Bone marrow (tissue), 2 donors: ENCODE results near the gene GREM1.

Experiments used
- DNase-seq, 2 donors: peaks; one replicate each; lab custom pipeline; 2025; lab: John Stamatoyannopoulos, UW

The GREM1 gene

GRCh38 chr15:32717426-32718226, at the start of gene GREM1:
GREM1 (plus strand) TSS chr15:32718004; CDS start chr15:32730691, 12,687 bp downstream.
- DNase-seq, result no peak

DNA sequence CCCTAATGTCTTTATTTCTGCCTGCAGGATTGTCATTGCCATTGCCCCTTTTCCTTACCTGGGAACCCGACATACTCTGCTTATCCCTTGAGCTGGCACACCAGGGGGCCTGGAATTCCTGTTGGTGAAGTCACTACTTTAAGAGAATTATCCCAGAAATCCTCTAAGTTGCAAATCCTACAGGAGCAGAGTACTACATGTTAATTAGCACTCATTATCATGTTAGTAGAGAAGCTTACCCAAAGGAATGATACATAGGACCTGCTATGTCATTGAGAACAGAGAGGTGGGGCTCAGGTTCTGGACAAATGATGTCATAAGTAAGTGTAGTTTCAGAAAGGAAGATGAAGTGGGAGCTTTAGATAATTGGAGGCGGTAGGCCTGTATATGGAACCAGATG, 48.9 kb upstream of the GREM1 start:
- no peak for DNase-seq

GRCh38 chr15:32669896-32670611, 47.8 kb upstream of the GREM1 start:
- no peak for DNase-seq

- DNase-seq, result no peak
Measured at GRCh38 chr15:32670623-32671022, 47.2 kb upstream of the GREM1 start.

DNA sequence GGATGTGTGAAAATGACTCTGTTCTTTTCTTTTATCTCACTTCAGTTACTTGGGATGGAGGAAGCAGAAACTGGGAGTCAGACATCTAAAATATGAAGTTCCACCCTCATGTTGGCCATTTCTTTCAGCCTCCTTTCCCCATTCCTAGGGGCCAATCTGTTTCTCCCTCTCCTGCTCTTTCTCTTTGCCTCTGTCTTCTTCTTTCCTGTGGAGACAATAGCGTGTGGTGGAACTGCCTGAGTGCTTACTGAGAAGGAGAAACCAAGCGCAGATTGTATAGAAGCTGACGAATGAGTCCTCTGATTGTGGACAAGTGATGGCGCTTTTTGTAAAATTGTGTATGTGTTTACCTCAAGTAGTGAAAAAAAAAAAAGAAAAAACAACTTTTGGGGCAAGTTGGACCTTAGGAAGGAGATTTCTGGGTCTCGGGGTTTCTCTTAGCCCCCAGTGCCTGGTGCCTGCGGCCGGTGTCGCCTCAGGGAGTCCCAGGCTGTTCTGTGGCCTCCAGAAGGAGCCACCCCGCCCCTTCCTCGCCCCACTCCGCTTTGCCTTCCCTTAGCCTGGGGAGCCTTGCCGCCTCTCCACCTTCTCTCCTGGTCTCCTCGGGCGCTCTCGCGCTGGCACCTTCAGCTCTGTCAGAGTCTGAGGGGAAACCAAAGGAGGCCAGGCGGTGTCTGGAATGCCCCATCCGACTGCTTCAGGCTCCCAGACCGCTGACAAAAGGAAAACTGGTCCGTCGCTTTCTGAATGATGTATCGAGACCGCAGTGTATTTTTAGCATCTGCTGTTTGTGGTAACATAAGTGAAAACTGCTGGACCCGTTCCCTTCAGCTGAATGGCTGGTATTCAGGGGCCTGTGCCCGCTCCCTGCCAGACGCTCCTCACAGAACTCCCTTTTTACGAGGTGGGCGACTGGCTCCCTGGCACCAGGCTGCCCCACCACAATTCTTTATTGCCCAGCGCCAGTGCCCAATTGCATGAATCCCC, 46.2 kb upstream of the GREM1 start:
- no peak for DNase-seq

DNA sequence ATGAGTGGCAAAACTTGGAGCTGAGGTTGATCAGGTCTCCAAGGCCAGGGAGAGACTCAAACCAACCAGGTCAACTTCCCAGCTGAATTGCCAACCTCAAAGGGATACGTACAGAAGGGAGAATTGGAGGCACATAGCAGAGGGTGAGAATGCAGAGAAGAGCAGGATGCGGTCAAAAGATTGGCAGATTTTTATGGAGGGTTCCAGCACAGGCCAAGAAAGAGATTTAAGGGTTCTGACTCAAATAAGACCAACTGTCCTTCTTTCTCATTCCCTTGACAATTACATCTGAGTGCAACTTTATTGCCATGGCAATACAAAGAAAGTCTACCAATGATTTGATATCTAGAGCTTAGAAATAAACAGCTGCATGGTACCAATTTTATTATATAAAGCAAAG, 43.1 kb upstream of the GREM1 start:
- DNase-seq, result no peak

GRCh38 chr15:32675466-32675865, 42.3 kb upstream of the GREM1 start:
- DNase-seq, result no peak

DNA sequence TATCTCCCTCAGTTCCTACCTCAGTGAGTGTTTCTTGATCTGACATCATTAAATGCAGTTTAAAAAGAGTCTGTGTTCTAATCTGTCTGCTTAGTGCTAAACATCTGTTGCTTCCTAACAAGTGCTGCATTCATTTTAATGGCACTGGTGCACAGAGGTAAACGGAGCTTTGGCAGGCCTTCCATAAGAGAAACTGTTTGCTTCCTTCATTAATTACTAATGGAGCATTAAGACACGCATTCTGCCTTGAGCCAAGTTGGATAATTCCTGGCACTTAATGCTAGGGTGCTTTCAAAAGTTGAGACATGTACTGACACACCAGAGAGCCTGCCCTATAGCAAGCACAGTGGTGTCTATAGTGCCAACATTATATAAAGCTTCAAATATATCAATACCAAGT, 41.6 kb upstream of the GREM1 start:
- DNase-seq, result no peak

GRCh38 chr15:32677238-32677750, 40.5 kb upstream of the GREM1 start:
- no peak for DNase-seq

DNA sequence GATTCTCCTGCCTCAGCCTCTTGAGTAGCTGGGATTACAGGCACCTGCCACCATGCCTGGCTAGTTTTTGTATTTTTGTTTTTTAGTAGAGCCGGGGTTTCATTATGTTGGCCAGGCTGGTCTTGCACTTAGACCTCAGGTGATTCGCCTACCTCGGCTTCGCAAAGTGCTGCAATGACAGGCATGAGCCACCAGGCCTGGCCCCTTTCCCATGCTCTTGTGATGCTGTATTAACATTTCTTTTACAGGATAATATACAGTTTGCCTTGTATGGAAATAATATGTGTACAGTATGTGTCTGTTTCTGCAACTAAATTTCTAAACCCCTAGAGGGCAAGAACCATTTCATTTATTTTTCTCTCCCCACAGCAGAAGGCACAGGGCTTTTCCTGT, 38.5 kb upstream of the GREM1 start:
- no peak for DNase-seq

GRCh38 chr15:32682569-32682968, 35.2 kb upstream of the GREM1 start:
- no peak for DNase-seq

DNA sequence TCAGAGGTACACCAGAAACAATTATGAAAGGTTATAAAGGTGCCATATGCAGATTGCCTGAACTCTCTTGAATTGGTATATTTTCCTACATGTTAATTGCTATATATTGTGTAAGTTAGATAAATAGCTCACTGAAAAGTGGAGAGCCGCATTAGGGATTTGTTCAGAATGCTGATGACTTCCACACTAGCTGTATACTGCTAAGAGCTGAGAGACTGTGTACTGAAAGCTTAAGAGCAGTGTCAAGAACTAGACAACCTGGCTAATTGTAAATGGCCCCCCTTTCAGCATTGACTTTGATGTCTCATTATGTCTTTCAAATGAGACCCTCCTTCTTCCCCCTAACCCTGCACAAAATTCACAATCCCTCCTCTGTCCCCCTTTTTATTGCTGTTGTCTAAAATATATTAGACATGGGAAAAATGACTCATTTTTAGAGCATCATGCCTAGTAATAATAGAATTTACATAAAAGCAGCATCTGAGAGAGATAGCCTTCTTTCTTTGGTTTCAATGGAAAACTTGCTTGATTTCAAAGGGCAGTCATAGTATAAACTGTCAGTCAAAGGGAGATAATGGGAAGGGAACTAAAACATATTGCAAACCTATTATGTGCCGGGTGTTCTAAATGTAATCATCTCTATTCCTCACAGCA, 34.7 kb upstream of the GREM1 start:
- no peak for DNase-seq

DNA sequence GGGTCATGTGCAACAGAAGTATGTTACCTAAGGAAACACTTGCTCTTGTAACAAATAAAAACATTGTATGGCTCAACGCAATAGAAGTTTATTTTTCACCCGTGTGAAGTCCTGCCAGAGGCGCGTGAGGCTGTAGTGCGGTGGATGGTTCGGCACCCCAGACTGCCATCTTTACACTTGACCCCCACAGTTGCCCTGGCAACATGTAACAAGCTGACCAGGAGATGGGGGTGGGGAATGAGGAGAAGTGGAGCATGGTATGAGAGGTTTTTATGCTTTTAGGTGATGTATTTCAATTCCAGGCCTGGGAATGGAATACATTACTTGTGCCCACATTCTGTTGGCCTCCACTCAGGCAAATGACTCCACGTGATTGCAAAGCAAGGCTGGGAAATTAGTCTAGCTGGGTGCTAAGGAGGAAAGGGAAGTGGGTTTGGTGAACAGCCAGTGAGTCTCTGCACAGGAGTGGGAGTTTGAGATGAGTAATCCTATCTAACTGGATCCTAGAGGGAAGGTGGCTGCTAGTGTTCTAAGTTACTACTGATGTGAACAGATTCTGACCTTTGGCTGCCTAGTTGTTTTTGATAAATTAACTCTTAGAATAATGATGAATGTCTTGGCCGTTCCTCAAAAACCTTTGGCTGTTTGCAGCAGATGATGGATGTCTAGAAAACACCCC, 33.8 kb upstream of the GREM1 start:
- peak in 1 of 2 donors; percentile 65 for DNase-seq

GRCh38 chr15:32685576-32685975, 32.2 kb upstream of the GREM1 start:
- no peak for DNase-seq

- DNase-seq, result no peak
Measured at GRCh38 chr15:32687556-32687955, 30.2 kb upstream of the GREM1 start.

- no peak for DNase-seq
Measured at GRCh38 chr15:32688151-32688639, 29.6 kb upstream of the GREM1 start.

- no peak for DNase-seq
Measured at GRCh38 chr15:32690941-32691688, 26.7 kb upstream of the GREM1 start.

DNA sequence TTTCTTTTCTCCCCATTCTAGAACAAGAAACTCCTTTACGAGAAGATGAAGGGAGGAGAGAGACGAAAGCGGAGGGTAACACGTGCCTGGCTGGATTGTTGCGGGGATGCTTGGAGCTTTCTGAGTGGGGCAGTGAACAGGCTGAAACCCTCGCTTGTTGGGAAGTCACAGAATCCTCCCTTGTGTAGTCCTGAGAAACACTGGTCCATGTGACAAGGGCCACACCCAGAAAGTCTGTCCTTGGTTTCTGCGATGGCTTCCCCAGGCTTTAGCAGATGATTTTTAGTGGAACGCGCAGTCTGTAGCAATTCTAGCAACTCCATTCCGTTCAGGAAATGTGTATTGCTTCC, 26.1 kb upstream of the GREM1 start:
- no peak for DNase-seq

- no peak for DNase-seq
Measured at GRCh38 chr15:32692286-32692685, 25.5 kb upstream of the GREM1 start.
